ENCODE data around the gene FNDC8.

DNA sequence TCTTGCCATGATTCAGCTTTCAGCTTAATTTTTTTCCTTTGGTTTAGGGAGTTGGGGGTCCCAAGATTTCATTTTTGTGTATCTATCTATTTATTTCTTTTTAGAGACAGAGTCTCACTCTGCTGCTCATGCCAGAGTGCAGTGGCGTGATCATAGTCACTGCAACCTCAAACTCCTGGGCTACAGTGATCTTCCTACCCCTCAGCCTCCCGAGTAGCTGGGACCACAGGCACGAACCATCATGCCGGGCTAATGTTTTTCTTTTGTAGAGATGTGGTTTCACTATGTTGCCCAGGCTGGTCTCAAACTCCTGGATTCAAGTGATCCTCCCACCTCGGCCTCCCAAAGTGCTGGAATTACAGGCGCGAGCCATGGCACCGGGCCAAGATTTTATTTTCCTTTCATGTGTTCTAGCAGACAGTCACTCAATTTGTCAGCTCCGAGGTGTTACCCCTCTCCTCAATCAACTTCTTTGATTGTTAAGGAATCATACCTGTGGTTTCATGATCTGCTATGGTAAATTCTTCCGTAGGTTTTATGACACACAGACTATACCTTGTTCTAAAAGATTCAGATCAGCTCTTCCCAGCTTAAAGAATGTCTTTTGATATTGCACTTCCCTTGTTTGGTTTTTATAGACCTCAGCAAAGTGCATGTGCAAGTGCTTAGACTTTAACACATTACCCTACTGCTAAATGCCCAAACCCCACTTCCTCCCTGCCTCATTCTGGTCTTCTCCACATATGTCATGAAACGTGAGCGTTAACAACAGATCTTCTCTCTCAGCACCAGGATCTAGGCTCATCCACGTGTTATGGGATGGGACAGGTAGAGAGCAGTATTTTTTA is 39.2 kb downstream of the FNDC8 start:
- TF ChIP-seq, protein P1, sequence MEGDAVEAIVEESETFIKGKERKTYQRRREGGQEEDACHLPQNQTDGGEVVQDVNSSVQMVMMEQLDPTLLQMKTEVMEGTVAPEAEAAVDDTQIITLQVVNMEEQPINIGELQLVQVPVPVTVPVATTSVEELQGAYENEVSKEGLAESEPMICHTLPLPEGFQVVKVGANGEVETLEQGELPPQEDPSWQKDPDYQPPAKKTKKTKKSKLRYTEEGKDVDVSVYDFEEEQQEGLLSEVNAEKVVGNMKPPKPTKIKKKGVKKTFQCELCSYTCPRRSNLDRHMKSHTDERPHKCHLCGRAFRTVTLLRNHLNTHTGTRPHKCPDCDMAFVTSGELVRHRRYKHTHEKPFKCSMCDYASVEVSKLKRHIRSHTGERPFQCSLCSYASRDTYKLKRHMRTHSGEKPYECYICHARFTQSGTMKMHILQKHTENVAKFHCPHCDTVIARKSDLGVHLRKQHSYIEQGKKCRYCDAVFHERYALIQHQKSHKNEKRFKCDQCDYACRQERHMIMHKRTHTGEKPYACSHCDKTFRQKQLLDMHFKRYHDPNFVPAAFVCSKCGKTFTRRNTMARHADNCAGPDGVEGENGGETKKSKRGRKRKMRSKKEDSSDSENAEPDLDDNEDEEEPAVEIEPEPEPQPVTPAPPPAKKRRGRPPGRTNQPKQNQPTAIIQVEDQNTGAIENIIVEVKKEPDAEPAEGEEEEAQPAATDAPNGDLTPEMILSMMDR (IDR thresholded peaks at IDR 0.05; ENCODE audit: low read depth, low read length, poor library complexity, severe bottlenecking): no peak
- TF ChIP-seq EZH2phosphoT487 (IDR thresholded peaks at IDR 0.05; ENCODE audit: borderline replicate concordance, low read length): no peak
